Measurements from ENCODE around the gene RCOR3. TPM values are rescaled to one million over a fixed set of nuclear protein-coding genes. Genes with fewer than 3 reads are reported as not detected.
A peak's percentile ranks its signal among the peaks of the same experiment; 100 is the strongest.
"Not testable (repeated sequence)": the region's sequence is repeated elsewhere in the genome, so short reads cannot be mapped to it uniquely, and the experiment has no call there.

The RCOR3 gene
- total RNA-seq, 1 donor, result 39.8 TPM

DNA sequence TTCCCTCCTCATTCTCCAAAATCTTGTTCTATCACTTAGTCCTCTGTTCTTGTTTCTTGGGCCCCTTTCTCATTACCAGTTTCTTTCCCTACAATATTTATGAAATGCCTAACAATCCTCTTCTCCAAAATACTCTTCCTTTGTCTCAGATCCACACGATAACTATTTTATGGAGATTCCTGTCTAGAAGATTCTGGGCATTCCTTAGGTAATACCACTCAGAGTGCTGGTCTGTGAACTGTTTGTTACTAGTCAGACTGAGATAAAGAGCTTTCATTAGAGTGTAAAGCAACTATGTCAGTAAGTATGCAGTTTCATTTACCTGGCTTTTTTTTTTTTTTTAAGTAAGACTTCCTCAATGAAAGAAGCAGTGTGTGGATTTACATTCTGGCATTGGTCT, 18.1 kb upstream of the RCOR3 start:
- Histone ChIP-seq H3K79me2 (ENCODE audit: insufficient read depth, low read length) (no peaks in the 10 kb centered on the region), H2AFZ (ENCODE audit: low read length) (no peak overlapping the region), H4K20me1 (ENCODE audit: insufficient read depth, low read length) (no peaks in the 10 kb centered on the region), H3K4me3 (ENCODE audit: insufficient read depth, low read length) (no peak overlapping the region), H3K4me1 (ENCODE audit: insufficient read depth, low read length) (no peaks in the 10 kb centered on the region), H3K9me3 (ENCODE audit: low read depth, low read length) (no peaks in the 10 kb centered on the region), H3K36me3 (ENCODE audit: insufficient read depth, low read length) (no peaks in the 10 kb centered on the region), H3K27me3 (ENCODE audit: insufficient read depth, low read length) (no peaks in the 10 kb centered on the region), H3K27ac (ENCODE audit: low read depth, low read length) (no peak overlapping the region), H3K4me2 (ENCODE audit: insufficient read depth, low read length) (no peak overlapping the region)
- no peak for DNase-seq (ENCODE audit: insufficient read length, low spot score, missing footprints)
- TF ChIP-seq, protein P1, sequence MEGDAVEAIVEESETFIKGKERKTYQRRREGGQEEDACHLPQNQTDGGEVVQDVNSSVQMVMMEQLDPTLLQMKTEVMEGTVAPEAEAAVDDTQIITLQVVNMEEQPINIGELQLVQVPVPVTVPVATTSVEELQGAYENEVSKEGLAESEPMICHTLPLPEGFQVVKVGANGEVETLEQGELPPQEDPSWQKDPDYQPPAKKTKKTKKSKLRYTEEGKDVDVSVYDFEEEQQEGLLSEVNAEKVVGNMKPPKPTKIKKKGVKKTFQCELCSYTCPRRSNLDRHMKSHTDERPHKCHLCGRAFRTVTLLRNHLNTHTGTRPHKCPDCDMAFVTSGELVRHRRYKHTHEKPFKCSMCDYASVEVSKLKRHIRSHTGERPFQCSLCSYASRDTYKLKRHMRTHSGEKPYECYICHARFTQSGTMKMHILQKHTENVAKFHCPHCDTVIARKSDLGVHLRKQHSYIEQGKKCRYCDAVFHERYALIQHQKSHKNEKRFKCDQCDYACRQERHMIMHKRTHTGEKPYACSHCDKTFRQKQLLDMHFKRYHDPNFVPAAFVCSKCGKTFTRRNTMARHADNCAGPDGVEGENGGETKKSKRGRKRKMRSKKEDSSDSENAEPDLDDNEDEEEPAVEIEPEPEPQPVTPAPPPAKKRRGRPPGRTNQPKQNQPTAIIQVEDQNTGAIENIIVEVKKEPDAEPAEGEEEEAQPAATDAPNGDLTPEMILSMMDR (IDR thresholded peaks at IDR 0.05; ENCODE audit: extremely low read depth, low read depth, low read length), result no peak

DNA sequence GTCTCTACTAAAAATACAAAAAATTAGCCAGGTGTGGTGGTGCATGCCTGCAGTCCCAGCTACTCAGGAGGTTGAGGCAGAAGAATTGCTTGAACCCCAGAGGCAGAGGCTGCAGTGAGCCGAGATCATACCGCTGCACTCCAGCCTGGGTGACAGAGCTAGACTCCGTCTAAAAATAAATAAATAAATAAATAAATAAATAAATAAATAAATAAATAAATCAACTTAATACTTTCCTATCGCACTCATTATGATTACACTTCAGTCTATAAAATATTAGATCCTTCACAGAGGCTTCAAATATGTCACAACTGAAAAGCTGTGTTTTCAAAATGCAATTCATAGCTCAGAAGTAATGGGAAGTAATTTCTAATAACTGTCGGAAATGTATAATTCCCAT, 15.5 kb upstream of the RCOR3 start:
- not testable (repeated sequence) for H3K4me3 ChIP-seq (ENCODE audit: insufficient read depth, low read length); H3K4me1 ChIP-seq (ENCODE audit: insufficient read depth, low read length); H4K20me1 ChIP-seq (ENCODE audit: insufficient read depth, low read length); H3K27me3 ChIP-seq (ENCODE audit: insufficient read depth, low read length); H3K36me3 ChIP-seq (ENCODE audit: insufficient read depth, low read length); H3K9me3 ChIP-seq (ENCODE audit: low read depth, low read length); H3K79me2 ChIP-seq (ENCODE audit: insufficient read depth, low read length); DNase-seq (ENCODE audit: insufficient read length, low spot score, missing footprints); H2AFZ ChIP-seq (ENCODE audit: low read length); H3K27ac ChIP-seq (ENCODE audit: low read depth, low read length); H3K4me2 ChIP-seq (ENCODE audit: insufficient read depth, low read length)

DNA sequence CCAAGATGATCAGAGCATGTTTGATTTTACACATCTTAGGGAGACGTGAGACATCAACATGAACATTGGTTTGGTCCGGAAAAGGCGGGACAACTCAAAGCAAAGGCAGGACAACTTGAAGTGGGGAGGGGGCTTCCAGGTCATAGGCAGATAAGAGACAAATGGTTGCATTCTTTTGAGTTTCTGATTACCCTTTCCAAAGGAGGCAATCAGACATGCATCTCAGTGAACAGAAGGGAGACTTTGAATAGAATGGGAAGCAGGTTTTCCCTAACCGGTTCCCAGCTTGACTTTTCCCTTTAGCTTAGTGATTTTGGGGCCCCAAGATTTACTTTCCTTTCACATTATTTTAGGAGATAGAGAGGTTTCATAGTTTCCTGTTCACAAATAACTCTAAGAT, 12.6 kb upstream of the RCOR3 start:
- H3K36me3 ChIP-seq (ENCODE audit: insufficient read depth, low read length); H3K9me3 ChIP-seq (ENCODE audit: low read depth, low read length); H3K27me3 ChIP-seq (ENCODE audit: insufficient read depth, low read length); H3K79me2 ChIP-seq (ENCODE audit: insufficient read depth, low read length); DNase-seq (ENCODE audit: insufficient read length, low spot score, missing footprints); H3K4me2 ChIP-seq (ENCODE audit: insufficient read depth, low read length); H2AFZ ChIP-seq (ENCODE audit: low read length); H3K27ac ChIP-seq (ENCODE audit: low read depth, low read length); H3K4me1 ChIP-seq (ENCODE audit: insufficient read depth, low read length); H4K20me1 ChIP-seq (ENCODE audit: insufficient read depth, low read length); H3K4me3 ChIP-seq (ENCODE audit: insufficient read depth, low read length): not testable (repeated sequence)

- DNase-seq (ENCODE audit: insufficient read length, low spot score, missing footprints), result no peak
- Histone ChIP-seq H3K4me1 (ENCODE audit: insufficient read depth, low read length) (no peaks in the 10 kb centered on the region), H2AFZ (ENCODE audit: low read length) (peak overlapping the region; percentile 36), H3K4me3 (ENCODE audit: insufficient read depth, low read length) (no peak overlapping the region), H3K27ac (ENCODE audit: low read depth, low read length) (no peak overlapping the region), H3K36me3 (ENCODE audit: insufficient read depth, low read length) (no peaks in the 10 kb centered on the region), H3K27me3 (ENCODE audit: insufficient read depth, low read length) (no peaks in the 10 kb centered on the region), H3K79me2 (ENCODE audit: insufficient read depth, low read length) (no peaks in the 10 kb centered on the region), H3K9me3 (ENCODE audit: low read depth, low read length) (no peaks in the 10 kb centered on the region), H4K20me1 (ENCODE audit: insufficient read depth, low read length) (no peaks in the 10 kb centered on the region), H3K4me2 (ENCODE audit: insufficient read depth, low read length) (no peak overlapping the region)
- TF ChIP-seq, protein P1 (IDR thresholded peaks at IDR 0.05; ENCODE audit: extremely low read depth, low read depth, low read length), result no peak
Observed at GRCh38 chr1:211247921-211248320, 11.2 kb upstream of the RCOR3 start.

- H4K20me1 ChIP-seq (ENCODE audit: insufficient read depth, low read length); H3K4me3 ChIP-seq (ENCODE audit: insufficient read depth, low read length); H3K36me3 ChIP-seq (ENCODE audit: insufficient read depth, low read length); H3K4me1 ChIP-seq (ENCODE audit: insufficient read depth, low read length); H3K79me2 ChIP-seq (ENCODE audit: insufficient read depth, low read length); H3K27ac ChIP-seq (ENCODE audit: low read depth, low read length); H3K4me2 ChIP-seq (ENCODE audit: insufficient read depth, low read length); H3K27me3 ChIP-seq (ENCODE audit: insufficient read depth, low read length); H3K9me3 ChIP-seq (ENCODE audit: low read depth, low read length); DNase-seq (ENCODE audit: insufficient read length, low spot score, missing footprints); H2AFZ ChIP-seq (ENCODE audit: low read length): not testable (repeated sequence)
Observed at GRCh38 chr1:211249611-211250010, 9.6 kb upstream of the RCOR3 start.
